ENCODE measurements around the gene DDX21.

- TF ChIP-seq MAX (IDR thresholded peaks at IDR 0.05) (no peak), EGR1 (IDR thresholded peaks at IDR 0.05; ENCODE audit: low read depth) (no peak), SRF (IDR thresholded peaks at IDR 0.05; ENCODE audit: low read depth) (no peak), CTCF (IDR thresholded peaks at IDR 0.05 in 2 of 3, conservative IDR thresholded peaks at IDR 0.05 in 1 of 3; ENCODE audit: borderline replicate concordance in 1 of 3, insufficient read depth in 1 of 3, low read depth in 2 of 3, low read length in 2 of 3) (no peak), TCF7L2 (IDR thresholded peaks at IDR 0.05; ENCODE audit: borderline replicate concordance, extremely low read depth, insufficient read depth, insufficient read length) (no peak), CEBPB (IDR thresholded peaks at IDR 0.05; ENCODE audit: low read depth) (no peak), POLR2AphosphoS5 (IDR thresholded peaks at IDR 0.05; ENCODE audit: low read depth, low read length) (no peak), YY1 (IDR thresholded peaks at IDR 0.05; ENCODE audit: extremely low read depth, insufficient replicate concordance, low read depth, low read length) (no peak), ZBTB33 (IDR thresholded peaks at IDR 0.05; ENCODE audit: extremely low read depth, insufficient replicate concordance, low read length) (no peak), CBX3 (IDR thresholded peaks at IDR 0.05; ENCODE audit: low read depth) (no peak), POLR2A (IDR thresholded peaks at IDR 0.05; ENCODE audit: borderline replicate concordance, extremely low read depth, insufficient read depth, insufficient read length) (no peak), EZH2 (IDR thresholded peaks at IDR 0.05) (no peak), REST (IDR thresholded peaks at IDR 0.05; ENCODE audit: low read depth) (no peak), EZH2phosphoT487 (IDR thresholded peaks at IDR 0.05; ENCODE audit: borderline replicate concordance) (no peak)
Measured at GRCh38 chr10:68957654-68958053, 1.7 kb downstream of the DDX21 start.

Measured in HCT116 (cell line).